ENCODE results near the gene BMP6.

GRCh38 chr6:7911345-7911725, 185.4 kb downstream of the BMP6 start:
- TF ChIP-seq, protein P1, sequence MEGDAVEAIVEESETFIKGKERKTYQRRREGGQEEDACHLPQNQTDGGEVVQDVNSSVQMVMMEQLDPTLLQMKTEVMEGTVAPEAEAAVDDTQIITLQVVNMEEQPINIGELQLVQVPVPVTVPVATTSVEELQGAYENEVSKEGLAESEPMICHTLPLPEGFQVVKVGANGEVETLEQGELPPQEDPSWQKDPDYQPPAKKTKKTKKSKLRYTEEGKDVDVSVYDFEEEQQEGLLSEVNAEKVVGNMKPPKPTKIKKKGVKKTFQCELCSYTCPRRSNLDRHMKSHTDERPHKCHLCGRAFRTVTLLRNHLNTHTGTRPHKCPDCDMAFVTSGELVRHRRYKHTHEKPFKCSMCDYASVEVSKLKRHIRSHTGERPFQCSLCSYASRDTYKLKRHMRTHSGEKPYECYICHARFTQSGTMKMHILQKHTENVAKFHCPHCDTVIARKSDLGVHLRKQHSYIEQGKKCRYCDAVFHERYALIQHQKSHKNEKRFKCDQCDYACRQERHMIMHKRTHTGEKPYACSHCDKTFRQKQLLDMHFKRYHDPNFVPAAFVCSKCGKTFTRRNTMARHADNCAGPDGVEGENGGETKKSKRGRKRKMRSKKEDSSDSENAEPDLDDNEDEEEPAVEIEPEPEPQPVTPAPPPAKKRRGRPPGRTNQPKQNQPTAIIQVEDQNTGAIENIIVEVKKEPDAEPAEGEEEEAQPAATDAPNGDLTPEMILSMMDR (IDR thresholded peaks at IDR 0.05): no peak
- TF ChIP-seq POLR2A (IDR thresholded peaks at IDR 0.05): no peak
